ENCODE measurements around the gene SCUBE2.

- TF ChIP-seq, protein P1, sequence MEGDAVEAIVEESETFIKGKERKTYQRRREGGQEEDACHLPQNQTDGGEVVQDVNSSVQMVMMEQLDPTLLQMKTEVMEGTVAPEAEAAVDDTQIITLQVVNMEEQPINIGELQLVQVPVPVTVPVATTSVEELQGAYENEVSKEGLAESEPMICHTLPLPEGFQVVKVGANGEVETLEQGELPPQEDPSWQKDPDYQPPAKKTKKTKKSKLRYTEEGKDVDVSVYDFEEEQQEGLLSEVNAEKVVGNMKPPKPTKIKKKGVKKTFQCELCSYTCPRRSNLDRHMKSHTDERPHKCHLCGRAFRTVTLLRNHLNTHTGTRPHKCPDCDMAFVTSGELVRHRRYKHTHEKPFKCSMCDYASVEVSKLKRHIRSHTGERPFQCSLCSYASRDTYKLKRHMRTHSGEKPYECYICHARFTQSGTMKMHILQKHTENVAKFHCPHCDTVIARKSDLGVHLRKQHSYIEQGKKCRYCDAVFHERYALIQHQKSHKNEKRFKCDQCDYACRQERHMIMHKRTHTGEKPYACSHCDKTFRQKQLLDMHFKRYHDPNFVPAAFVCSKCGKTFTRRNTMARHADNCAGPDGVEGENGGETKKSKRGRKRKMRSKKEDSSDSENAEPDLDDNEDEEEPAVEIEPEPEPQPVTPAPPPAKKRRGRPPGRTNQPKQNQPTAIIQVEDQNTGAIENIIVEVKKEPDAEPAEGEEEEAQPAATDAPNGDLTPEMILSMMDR (IDR thresholded peaks at IDR 0.05; ENCODE audit: insufficient read depth, low read depth, low read length): no peak
- TF ChIP-seq EZH2 (IDR thresholded peaks at IDR 0.05; ENCODE audit: insufficient read depth, low read length): no peak
These were observed 16.9 kb downstream of the SCUBE2 start for GRCh38 chr11:9074338-9075029.
